Measurements from ENCODE around the gene ARSJ.

Gene ARSJ

GRCh38 chr4:113982181-113982580 lies 2.7 kb upstream of the ARSJ start:
- no peak for DNase-seq

DNA sequence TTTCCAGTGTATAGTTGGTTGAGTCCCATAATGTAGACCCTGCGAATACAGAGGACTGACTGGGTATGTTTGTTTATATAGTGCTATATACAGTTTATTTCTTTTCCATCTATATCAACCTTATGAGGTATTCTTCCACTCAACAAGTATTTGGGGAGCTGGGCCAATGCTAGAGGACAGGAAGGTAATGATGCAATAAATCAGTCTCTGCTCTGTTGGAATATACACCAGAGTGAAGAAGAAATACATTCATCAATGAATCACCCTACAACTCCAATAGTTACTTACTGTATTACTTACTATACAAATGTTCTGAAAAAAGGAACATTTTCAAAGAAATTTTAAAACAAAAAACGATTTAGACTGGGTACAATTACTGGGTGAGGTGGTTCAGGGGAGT lies 2.1 kb upstream of the ARSJ start:
- no peak for DNase-seq

DNA sequence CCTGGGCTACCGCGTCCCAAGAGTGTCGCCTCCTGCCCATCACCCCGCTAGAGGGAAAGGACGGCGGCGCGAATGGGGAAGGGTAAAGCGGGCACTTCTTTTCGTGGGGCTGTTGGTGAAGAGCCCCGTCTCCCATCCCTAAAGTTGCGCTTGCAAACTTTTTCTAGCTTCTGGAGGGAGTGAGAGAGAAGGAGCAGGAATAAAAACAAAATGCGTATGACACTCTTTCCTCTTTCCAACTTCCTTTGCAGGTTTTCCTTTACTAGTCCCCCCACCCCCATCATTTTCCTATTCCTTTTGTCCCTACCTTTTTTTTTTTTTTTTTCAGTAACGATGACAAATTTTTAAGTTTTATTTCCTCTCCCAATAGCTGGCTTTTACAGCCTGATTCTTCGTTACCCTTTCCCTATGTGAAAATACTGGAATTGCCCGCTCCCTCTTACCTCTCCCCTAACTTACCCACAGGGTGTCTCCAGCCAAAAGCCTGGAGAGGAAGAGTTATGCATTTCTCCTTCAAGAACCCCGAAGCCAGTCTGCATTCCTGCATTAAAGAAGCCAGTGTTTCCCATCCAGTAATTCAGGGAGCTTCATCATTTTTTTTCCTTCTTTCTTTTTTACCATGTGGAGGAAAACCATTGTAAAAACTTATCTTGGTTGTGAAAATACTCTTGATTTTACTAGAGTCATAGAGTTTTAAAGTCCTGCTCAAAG lies 613 bp upstream of the ARSJ start:
- DNase-seq, result no peak

DNA sequence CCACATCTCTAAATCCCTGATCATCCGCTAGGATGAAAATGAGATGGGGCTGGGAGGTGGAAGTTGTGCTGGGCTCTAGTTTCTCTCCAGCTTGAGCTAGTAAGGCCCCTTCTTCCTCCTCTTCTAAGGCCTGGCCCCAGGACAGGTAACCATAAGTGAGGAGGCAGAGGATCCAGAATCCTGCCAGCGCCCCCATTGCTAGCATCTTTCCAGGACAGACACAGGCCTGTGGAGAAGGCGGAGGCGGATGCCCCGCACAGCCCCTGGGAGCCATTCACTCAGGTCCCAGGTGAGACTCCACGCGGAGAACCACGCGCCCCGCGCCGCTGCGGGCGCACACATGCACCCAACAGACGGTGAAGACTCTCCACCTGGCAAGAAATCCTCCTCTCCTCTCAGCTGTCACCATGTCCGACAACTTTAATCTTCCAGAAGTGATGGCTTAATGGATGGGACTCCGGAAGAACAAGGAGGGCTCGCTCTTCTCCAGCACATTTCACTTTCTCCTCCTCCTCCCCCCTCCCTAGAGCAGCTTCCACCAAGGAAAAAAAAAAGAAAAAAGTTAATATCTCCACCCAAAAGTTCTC lies 793 bp downstream of the ARSJ start:
- DNase-seq, result peak; percentile 6

DNA sequence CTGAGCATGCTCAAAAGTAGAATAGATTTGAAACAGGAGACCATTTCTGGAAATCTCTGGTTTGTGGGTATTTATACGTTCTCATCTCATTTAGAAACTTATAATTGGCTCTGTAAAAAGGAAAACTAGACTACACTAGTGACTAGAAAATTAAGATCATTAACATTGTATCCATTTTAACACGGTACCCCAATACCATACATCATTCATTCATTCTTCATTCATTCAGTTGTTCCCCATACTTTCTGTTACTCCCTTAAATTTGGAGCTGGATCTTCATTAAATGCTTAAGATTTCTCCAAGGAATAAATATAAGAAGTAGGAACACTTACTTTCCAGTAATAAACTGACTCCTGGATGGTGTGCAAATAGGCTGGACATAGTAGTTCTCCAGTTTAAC lies 1.3 kb downstream of the ARSJ start:
- no peak for DNase-seq

DNA sequence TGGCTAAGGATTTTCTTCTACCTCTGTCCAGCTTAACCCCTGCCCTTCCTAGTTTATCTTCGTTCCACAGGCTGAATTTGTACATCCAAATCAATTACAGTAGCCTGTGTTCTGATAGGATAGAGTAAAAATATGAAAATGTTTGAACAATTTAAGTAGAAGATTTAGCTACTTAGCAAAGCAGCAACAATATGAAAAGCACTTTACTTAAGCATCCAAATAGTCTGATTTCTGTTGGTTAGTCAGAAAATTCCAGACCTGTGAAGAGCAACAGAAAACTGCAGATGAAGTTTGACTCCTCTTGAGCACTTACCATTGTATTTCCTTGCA lies 2.0 kb downstream of the ARSJ start:
- no peak for DNase-seq

DNA sequence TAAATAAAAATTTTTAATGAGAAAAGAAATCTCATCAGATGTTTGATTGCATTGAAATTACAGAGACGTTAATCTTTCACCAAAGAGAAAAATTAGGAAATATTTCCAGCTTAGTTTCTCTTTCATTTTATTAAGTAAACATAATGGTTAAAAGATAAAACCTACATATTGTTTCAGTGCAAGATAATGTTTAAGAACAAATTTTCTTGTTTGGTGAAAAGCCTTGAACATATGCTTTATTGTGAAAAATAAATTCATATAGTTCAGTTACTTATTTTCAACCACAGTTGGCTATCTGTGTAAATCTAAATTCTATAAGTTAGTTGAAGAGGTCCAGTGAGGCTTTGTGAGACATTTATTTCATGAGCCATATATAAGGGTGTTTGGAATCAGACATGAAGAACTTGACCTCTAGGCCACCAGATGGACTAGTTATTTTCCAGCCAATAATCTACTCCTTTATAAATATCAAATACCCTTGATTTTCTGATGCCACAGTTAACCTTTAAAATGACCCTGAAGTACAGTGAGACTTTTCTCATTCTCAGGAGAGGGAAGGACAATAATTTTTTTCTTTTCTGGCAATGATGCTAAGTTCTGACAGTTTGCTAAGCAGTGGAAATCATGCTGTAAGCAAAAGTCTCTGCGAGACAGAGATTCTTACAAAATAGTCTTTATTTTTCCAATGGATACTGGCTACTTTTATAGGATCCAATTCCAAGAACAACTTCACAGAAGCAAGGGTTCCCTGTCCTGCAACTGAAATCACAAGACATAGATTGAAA lies 2.5 kb downstream of the ARSJ start:
- DNase-seq, result no peak

GRCh38 chr4:113975578-113975977 lies 3.9 kb downstream of the ARSJ start:
- no peak for DNase-seq

GRCh38 chr4:113974467-113974866 lies 5.0 kb downstream of the ARSJ start:
- DNase-seq, result no peak

DNA sequence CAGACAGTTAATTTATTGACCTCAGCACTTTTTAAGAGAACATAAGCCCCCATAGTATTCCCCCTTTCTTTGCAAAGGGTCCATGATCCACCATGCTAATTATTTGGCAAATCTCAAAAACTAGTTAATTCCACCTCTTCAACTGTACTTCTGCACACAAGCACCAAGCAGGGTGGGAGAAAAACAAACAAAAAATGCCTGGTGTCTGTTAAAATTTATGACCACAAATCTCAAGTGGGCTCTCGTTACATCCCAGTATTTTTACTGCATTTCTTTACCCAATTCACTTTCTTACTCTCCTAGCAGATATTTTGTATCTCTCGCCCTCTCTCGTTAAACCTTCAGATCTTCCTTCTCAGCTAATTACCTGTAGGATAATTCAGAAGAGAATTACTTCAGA lies 6.1 kb downstream of the ARSJ start:
- DNase-seq, result no peak

- no peak for DNase-seq
Observed at GRCh38 chr4:113972781-113973180, 6.7 kb downstream of the ARSJ start.

- no peak for DNase-seq
Observed at GRCh38 chr4:113971706-113972360, 7.6 kb downstream of the ARSJ start.

GRCh38 chr4:113969709-113970334 lies 9.6 kb downstream of the ARSJ start:
- DNase-seq, result peak; percentile 1

- DNase-seq, result no peak
Observed at GRCh38 chr4:113968473-113968872, 11.0 kb downstream of the ARSJ start.

GRCh38 chr4:113967687-113968086 lies 11.8 kb downstream of the ARSJ start:
- no peak for DNase-seq

- no peak for DNase-seq
Observed at GRCh38 chr4:113962719-113963265, 16.7 kb downstream of the ARSJ start.

DNA sequence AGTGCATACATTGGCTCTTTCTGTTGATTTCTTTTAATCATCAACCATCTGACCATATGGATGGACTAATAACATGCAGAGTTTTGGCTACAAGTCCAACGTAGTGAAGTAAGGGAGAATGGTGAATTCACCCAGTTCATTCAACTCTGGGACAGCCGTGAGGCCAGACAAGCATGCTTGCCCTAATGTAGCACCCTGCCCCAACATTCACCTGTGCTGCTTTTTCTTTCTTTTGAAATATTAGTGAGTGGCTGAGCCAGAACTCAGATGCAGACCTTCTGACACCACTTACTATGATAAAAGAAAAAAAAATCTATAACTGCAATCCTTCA lies 17.5 kb downstream of the ARSJ start:
- no peak for DNase-seq

DNA sequence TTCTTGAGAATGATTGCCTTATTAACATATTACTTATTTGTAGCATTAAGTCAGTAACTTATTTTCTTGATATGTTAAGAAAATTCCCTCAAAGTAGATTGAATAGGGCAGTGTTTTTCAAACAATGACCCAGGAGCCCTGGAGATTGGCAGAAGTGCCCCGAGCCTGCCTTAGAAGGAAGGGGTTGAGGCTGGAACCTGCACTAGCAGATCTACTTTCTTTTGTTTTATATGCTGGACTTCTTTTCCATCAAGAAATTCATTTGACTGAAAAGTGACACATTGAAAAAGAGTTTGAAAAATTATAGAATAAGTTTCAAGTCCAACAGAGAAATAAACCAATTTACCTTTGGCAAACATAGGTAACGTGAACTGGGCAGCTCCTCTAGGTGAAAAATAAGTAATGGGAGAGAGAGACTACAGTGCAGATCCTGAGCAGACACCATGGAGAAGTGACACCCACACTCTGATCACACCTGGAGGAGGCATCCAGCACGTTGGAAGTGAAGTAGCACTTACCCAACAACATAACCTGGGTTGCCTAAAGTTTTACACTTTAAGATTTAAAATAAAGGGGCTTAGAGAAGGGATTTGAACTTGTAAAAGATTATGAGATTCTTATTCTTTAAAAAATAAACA lies 18.6 kb downstream of the ARSJ start:
- no peak for DNase-seq

GRCh38 chr4:113959539-113959937 lies 19.9 kb downstream of the ARSJ start:
- DNase-seq, result no peak

GRCh38 chr4:113958766-113959538 lies 20.5 kb downstream of the ARSJ start:
- no peak for DNase-seq

- no peak for DNase-seq
Observed at GRCh38 chr4:113957956-113958355, 21.5 kb downstream of the ARSJ start.

DNA sequence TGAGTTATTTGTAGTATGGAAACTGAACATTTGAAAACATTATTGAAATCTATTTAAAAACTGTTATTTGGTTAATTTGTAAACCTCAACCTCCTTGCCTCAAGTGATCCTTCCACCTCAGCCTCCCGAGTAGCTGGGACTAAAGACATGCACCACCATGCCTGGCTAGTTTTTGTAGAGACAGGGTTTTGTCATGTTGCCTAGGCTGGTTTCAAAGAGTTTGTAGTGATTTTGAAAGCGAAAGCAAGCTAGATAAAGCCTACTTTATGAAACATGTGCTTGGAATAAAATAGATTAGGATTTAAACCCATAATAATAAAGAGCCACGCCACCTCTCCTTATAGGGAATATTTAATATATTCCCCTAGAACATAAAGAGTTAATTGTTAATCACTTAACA lies 23.5 kb downstream of the ARSJ start:
- no peak for DNase-seq

All from NCI-H82 (cell line).